ENCODE measurements around the gene APOA1.
"Not testable (repeated sequence)": the region's sequence is repeated elsewhere in the genome, so short reads cannot be mapped to it uniquely, and the experiment has no call there.

APOA1 gene

GRCh38 chr11:116857316-116857715 is 19.9 kb upstream of the APOA1 start:
- DNase-seq, result no peak

GRCh38 chr11:116856423-116856822 is 19.0 kb upstream of the APOA1 start:
- DNase-seq, result no peak

DNA sequence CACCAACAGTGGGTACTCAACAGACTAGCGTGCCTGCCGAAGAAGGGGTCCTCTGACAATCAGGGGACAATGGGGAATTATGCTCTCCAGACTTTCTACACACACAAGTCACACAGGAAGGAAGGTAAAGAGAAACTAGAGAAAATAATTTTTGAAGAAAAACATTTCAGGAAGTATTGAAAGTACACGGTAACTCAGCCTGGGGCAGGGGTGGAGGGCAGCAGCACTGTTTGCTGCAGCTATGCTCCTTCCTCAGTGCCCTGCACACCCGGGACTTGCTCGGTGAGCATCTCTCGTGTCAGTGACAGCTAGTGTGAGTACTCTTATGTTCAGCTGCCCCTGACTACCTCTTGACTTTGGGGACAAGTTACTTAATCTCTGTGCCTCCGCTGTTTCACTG is 18.0 kb upstream of the APOA1 start:
- DNase-seq, result no peak

GRCh38 chr11:116853461-116854073 is 16.1 kb upstream of the APOA1 start:
- peak; percentile 93 for DNase-seq

GRCh38 chr11:116852261-116853031 is 15.0 kb upstream of the APOA1 start:
- DNase-seq, result peak; percentile 30 to 40

- DNase-seq, result peak; percentile 89 to 90
These were observed 14.2 kb upstream of the APOA1 start for GRCh38 chr11:116851626-116852025.

- DNase-seq, result no peak
These were observed 12.1 kb upstream of the APOA1 start for GRCh38 chr11:116849486-116849885.

- DNase-seq, result no peak
These were observed 11.6 kb upstream of the APOA1 start for GRCh38 chr11:116849060-116849459.

DNA sequence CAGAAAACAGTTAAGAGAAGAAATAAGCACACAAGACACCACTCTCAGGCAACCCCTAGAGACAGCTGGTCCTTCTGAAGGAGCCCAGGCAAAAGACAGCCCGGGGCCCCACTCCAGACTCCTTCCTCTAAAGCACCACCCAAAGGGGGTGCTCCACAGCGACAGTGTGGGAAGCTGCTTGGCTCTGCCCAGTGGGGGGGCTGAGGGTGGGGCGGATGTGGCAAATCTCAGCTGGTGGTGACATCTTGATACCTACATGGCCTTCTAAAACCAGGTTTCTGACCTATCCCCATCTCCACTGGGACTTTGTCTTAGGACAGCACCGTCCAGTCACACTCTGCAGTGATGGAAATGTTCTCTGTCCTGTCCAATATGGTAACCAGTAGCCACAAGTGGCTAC is 10.2 kb upstream of the APOA1 start:
- DNase-seq, result no peak

GRCh38 chr11:116844722-116845121 is 7.3 kb upstream of the APOA1 start:
- DNase-seq, result no peak

- no peak for DNase-seq
These were observed 6.2 kb upstream of the APOA1 start for GRCh38 chr11:116843661-116844060.

DNA sequence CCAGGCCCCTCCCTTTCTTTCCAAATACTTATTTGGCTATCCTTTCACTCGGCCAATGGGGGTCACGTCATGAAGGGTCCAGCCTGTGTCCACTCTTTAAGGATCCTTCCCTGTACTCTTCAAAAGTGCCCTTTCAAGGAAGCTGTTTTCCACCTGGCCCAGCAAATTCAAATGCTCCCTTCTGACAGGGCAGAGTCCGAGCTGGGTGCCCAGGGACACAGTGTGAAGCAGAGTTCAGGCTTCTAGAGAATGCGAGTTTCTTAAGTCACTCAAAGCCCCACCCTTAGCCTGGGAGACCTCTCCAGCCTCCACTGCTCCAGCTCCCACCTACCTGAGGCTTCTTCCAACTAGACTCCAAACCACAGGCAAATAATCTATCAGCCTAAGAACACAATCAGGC is 5.5 kb upstream of the APOA1 start:
- DNase-seq, result no peak

DNA sequence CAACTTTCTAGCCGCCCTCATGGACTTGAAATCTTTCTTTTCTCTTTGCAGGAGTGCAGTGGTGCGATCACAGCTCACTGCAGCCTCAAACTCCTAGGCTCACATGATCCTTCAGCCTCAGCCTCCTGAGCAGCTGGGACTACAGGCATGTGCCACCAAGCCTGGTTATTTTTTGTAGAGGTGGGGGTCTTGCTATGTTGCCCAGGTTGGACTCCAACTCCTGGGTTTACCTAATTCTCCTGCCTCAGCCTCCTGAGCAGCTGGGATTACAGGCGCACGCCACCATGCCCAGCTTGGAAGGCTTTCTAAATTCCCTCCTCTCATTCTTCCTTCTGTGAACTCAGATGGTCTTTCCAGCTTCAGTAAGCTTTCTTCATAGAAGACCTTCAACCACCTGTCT is 4.7 kb upstream of the APOA1 start:
- no peak for DNase-seq

DNA sequence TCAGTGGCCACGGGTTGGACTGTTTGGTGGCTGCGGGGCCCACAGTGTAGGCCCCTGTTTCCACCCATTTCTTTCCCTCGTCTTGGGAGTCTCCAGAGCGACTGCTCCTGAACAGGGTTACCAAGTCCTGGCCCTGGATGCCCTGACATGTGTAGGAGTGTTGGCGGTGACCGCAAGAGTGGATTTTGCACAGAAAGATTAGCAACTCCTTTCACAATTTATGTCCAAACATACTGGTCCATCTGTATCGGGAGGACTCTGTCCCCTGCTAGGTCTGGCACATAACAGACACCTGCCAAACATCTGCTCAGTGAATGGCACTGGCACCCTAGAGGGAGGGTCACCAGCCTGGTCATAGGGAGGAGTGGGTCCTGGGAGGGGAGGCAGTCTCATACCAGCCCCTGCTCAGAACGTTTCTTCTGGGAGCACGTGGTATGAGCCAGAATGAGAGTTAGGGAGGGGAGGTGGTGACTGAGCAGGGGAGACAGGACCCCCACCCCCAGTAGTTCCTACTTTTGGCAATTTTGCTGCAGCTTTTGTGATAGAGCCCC is 3.4 kb upstream of the APOA1 start:
- DNase-seq, result no peak

- peak in 1 of 2 donors; percentile 23 for DNase-seq
These were observed 2.9 kb upstream of the APOA1 start for GRCh38 chr11:116840224-116840745.

- no peak for DNase-seq
These were observed 1.1 kb upstream of the APOA1 start for GRCh38 chr11:116838321-116839084.

- DNase-seq, result no peak
These were observed 810 bp downstream of the APOA1 start for GRCh38 chr11:116836632-116836991.

GRCh38 chr11:116835791-116836631 is 1.4 kb downstream of the APOA1 start:
- DNase-seq, result peak; percentile 68 to 70

- DNase-seq, result peak; percentile 39 to 48
These were observed 2.2 kb downstream of the APOA1 start for GRCh38 chr11:116835042-116835772.

GRCh38 chr11:116834535-116835041 is 2.8 kb downstream of the APOA1 start:
- DNase-seq, result not testable (repeated sequence)
